HL-60/S4 treated with phorbol 12-myristate 13-acetate at 8.2 ng/mL for 4 days and 3 days (cell line): ENCODE measurements around the gene PNKD.

Experiments used
- in situ Hi-C: fragments of 300-500 bp; cut with MboI; formaldehyde crosslinking; loops from 2 replicates; pipeline ENCODE4 v1.15.0; 2022; ENCODE audit warnings: low sequenced_read_pairs

The PNKD gene

DNA sequence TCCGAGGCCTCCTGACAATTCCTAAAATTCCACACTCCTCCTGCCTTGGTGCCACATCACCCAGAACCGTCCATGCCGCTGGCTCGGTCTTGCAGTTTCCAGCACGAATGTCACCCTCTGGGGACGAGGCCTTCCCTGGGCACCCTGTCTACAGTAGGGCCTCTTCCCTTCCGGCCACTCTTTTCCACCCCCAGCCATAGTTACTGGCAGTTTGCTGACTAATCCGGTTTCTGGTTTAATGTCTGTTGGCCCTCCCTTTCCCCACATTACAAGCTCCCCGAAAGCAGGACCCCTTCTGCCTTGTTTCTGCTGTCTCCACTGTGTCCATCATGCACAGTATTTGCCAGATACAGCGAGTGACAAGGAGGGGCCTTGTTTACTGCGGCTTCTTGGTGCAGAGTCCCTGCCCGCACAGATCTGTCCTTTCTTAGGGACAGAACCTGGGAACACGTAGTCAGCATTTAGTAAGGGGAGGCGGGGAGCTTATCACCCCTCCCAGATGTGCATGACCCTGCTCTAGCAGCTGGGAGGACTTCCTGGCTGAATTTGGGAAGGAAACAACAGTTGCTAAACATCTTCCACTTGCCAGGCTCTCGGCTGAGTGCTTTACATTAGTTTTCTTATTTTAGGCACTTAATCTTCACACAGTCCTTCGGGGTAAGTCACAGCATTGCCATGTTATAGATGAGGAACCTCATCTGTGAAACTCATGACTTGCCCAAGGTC is 62.8 kb downstream of the PNKD start:
- in situ Hi-C loops: no loop called here

DNA sequence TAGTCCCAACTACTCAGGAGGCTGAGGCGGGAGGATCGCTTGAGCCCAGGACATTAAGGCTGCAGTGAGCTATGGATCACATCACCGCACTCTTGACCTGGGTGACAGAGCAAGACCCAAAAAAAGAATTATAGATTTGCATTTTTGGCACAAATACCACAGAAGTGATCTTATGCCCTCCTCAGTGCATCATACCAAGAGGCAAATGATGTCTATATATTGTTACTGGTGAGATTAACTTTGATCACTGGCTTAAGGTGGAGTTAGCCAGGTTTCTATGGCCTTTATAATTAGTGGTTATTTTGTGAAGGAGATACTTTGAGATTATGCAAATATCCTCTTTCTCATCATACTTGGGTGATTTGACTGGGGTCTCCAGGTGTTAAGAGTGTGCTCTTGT is 64.2 kb downstream of the PNKD start:
- in situ Hi-C loops: no loop called here

DNA sequence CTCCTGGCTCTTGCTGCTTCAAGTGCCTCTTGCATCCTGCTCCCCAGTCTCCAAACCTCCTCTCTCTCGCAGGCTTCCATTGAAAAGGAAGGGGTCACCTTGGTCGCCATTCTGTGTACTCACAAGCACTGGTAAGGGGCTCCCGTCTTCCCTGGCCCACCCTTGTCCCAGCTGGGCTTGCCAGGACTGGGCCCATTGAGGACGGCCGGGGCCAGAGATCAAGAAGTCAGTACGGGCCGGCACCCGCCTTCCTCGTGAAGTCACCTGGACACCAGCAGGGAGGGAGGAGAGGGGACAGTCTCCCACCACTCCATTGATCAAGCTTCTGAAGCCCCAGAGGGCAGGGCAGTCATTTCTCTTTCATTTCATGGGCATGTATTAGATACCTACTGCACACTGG is 70.3 kb downstream of the PNKD start:
- in situ Hi-C loops: no loop called here

DNA sequence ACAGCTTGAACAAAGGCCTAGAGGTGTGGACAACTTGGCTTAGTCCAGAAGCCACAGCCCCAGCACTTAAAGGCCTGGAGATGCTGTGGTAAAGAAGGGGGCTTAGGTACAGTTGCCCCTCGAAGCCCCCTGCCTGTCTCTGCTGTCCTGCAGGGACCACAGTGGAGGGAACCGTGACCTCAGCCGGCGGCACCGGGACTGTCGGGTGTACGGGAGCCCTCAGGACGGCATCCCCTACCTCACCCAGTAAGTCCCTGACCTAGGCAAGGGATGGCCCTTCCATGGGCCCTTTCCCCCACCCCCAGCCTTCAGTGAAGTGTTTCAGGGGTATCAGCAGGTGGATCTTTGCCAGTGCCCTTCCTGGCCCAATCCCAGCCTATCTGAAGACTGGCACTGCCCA is 71.1 kb downstream of the PNKD start:
- in situ Hi-C loops: no loop called here

DNA sequence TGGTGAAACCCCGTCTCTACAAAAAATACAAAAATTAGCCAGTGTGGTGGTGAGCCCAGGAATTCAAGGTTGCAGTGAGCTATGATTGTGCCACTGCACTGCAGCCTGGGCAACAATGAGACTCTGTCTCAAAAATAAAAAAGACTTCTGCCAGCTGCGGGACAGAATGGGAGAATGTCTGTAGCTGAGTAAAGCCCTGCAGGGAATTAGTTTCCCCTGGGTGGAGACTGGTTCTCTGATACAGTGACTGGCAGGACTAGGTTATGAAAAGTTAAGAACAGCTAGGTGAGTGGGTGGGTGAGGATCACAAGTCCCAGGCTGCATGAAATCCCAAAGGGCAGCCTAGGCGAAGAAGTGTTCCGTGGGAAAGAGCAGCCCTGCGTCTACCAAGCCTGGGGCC is 72.5 kb downstream of the PNKD start:
- in situ Hi-C loops: no loop called here

DNA sequence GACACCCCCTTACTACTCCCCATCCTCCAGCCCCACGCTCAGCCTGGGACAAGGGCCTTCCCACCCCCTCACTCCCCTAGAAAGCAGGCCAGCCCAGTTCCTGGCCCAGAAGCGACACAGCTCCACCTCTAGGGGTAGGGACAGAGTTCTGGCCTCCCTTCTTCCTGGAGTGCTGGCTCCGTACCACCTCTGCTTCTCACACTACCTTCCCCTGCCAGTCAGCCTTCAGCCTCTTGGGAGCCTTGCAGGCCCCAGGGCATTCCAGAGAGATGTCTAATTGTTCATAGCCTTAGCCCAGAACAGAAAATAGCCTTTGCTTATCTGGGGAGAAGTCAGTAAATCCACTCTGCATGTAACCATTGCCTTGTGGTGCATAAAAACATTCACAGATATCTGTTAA is 73.3 kb downstream of the PNKD start:
- in situ Hi-C loops: no loop called here

DNA sequence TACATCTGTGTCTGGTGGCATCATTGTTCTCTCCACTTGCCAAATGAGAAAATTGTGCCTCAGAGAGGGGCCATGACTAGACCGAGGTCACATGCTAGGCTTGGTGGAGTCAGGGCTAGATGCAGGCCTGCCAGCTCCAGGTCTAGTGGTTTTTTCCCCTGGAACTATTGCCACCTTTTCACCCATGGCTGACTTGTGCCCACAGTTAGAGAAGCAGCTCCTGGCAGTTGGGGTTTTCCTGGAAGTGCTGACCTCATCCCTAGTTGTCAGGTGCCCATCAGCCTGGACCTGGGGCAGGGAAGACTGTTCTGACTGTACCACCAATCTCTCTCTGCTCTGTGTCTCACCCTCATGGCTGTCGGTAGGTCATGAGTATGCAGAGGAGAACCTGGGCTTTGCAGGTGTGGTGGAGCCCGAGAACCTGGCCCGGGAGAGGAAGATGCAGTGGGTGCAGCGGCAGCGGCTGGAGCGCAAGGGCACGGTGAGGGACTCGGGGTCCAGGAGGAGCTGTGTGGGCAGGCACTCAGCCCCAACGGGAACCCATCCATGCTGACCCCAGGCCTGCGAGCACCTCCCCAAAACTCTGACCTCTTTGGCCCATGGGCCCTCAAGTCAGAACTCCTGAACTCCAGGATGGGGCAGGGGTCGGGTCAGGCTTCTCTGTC is 73.9 kb downstream of the PNKD start:
- in situ Hi-C loops: no loop called here

DNA sequence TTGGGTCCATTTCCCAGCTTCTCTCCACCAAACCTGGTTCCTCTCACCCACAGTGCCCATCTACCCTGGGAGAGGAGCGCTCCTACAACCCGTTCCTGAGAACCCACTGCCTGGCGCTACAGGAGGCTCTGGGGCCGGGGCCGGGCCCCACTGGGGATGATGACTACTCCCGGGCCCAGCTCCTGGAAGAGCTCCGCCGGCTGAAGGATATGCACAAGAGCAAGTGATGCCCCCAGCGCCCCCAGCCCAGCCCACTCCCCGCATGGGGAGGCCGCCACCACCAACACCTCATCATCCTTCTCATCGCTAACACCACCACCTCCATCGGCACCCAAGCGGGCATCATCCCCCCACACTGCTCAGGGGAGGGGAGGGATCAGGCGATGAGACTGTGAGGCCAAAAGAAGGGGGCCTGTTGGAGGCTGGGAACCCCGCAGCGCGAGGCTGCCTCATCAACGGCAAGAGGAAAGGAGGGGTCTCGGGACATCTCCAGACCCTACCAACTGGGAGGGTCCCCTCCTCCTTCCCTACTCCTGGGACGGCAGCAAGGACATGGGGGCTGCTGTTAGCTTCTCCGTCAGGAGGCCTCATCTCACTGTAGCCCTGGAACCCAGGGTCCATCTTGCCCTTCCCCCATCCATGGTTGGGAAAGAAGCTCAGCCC is 74.6 kb downstream of the PNKD start:
- in situ Hi-C loops: no loop called here

DNA sequence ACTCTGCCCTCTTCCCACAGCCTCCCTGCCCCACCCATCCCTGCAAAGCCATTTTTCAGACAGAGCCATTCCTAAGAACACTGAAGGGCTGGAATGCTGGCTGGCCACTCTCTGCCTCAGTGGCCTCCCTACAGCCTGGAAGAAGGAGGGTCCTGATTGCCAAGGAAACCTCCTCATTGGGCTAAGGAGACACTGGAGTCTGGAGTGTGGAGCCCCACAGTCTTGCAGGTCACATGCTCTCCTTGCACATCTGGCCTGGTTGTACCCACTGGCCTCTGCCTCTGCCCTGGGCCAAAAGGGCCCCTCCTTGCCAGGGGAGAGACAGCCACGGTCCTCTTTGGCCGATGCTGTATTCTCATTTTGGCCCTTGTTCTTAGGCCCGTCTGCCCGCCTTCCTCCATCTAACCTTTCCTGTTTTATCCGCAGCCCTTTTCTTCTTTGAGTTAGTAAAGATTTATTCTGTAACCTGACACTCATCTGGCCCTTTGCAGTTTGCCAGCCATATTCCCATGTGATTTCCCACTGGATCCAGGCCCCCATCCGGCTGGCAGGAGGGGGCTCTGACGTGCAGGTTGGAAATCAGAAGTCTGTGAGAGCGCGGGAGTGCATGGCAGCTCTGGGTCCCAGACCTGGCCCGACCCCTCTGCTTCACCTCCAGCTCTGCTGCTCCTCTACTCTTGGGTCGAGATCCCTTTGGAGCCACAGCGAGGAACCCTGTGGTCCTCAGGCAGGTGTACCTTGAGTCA is 75.3 kb downstream of the PNKD start:
- in situ Hi-C loops: no loop called here

DNA sequence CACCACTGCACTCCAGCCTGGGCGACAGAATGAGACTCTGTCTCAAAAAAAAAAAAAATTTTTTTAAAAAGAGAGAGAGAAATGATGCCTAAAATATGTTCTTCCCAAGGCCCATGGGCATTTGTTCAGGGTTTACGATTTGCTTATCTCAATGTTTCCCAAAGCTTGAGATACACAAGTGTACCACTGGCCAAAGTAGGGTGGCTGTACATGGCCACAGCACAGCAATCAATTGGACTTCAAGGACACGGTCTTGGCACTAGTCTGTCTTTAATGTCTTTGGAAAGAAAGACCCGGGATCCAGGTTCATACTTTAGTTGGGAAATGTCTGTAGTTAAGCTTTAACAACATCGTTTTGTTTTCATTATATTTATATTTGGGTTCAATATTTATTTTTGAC is 76.9 kb downstream of the PNKD start:
- in situ Hi-C loops: no loop called here

DNA sequence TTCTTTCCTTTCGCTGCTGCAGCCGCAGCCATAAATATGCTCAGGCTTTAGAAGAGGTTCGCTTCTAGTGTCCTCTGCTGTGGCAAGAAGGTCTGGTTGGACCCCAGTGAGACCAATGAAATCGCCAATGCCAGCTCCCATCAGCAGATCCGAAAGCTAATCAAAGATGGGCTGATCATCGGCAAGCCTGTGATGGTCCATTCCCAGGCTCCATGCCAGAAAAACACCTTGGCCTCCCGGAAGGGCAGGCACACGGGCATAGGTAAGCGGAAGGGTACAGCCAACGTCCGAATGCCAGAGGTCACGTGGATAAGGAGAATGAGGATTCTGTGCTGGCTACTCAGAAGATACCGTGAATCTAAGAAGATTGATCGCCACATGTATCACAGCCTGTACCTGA is 83.7 kb downstream of the PNKD start:
- in situ Hi-C loops: no loop called here

DNA sequence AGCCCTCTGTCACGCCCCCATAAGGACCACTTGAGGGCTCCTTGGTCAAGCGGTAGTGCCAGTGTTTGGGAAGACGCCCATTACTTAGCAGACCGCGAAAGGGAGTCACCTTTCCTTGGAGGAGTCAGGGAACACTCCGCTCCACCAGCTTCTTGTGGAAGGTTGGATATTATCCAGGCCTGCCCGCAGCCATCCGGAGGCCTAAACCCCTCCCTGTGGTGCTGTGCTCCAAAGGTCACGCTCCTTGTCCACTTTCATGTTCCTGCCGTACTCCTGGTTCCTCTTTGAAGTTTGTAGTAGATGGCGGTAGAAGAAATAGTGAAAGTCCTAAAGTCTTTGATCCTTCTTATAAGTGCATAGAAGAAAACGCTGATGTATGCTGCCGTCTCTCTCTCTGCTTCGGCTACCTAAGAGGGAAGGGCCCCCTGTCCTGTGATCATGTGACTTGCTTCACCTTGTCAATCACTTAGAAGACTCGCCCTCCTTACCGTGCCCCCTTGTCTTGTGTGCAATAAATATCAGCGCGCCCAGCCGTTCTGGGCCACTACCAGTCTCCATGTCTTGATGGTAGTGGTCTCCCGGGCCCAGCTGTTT is 84.6 kb downstream of the PNKD start:
- in situ Hi-C loops: no loop called here

DNA sequence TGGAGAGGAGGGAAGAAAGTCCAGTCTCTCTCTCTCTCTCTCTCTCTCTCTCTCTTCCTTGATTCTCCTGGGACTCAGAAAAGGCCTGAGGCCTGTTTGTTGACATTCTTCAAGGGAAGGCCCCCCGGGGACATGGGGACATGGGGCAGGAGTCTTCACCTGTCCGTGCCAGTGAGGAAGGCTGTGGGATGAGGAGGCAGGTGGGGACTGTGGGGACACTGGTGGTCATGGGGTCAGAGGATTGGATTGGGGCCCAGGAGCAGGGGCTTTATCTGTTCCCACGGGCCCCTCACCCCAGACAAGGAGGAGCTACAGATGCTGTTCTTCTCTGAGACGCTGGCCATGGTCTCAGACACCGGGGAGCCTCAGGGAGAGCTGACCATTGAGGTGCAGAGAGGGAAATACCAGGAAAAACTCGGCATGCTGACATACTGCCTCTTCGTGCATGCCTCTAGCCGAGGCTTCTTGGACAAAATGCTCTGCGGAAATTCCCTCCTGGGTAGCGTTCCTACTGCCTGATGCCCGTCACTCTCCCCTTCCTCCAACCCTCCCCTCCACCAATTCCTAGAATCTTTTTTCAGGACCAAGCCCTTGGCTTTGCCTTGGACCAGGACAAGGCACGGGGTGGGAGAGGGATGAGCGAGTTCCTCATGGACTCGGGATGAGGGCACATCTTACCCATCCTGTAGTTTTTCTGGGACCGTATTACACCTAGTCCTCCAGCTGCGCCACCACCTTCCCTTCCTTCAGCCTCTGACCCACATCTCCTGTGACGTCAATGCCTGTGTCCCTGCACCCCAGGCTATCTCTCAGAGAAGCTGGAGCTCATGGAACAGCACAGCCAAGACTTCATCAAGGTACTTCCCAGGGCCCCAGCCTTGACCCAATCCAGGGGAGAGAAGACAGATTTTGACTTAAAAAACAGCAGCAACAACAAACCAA is 87.2 kb downstream of the PNKD start:
- in situ Hi-C loops: no loop called here

DNA sequence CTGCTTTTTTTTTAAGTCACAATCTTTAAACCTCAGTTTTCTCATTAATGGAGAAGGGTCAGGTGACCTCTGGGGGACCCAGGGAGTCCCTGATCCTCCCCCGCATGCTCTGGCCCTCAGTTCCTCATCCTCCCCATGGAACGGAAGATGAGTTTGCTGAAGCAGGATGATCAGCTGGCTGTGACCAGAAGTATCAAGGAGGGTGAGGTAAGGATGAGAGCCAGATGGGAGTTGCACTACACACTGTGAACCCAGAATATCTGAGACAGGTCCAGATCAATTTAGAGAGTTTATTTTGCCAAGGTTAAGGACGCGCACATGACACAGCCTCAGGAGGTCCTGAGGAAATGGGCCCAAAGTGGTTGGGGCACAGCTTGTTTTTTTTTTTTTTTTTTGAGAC is 90.1 kb downstream of the PNKD start:
- in situ Hi-C loops: no loop called here

DNA sequence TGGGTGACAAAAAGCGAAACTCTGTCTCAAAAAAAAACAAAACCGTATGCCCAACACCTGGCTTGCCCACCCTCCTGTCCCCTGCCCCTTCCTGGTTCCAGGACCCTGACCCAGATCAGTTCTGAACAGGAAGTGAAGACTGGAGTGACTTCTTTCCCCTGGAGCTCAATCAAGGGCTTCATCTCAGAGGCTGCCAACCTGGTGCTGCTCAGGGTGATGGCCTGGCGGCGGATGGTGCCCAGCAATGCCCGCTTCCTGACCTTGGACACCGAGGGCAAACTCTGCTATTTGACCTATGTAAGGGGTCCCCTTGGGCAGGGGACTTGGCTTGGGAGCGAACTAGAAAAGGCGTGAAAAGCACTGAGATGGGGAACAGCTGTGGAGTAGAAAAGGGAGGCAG is 92.3 kb downstream of the PNKD start:
- in situ Hi-C loops: no loop called here

DNA sequence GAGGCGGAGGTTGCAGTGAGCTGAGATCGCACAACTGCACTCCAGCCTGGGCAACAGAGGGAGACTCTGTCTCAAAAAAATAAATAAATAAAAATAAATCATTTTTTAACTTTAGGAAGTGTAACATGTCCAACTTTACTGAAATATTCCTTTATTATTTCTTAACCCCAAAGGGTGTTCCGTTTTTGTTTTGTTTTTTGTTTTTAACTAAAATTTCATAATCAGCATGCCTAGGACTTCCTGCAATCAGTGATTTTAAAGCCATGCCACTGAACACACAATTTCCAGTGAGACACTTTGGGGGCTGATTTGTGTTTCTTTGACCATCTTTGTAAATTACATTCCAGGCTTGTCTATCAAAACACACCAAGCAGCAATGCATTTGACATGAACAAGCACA is 93.4 kb downstream of the PNKD start:
- in situ Hi-C loops: no loop called here

DNA sequence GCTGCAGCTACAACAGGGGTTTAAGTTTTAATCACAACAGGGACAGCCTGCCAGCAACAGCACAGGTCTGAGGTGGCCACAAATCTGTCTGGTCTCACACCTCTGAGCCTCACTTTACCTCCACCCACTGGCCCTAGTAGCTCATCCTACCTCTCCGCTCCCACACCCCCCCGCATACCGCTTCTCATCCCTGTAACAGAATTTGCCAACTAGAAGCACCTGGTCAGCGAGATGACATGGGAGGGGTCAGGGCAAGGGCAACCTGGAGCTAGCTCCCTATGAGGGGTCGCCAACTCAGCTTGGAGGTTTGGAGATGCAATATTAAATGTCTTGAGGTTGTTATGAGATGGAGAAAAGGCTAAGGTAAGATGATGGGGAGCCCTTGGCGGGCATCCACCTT is 93.9 kb downstream of the PNKD start:
- in situ Hi-C loops: no loop called here

DNA sequence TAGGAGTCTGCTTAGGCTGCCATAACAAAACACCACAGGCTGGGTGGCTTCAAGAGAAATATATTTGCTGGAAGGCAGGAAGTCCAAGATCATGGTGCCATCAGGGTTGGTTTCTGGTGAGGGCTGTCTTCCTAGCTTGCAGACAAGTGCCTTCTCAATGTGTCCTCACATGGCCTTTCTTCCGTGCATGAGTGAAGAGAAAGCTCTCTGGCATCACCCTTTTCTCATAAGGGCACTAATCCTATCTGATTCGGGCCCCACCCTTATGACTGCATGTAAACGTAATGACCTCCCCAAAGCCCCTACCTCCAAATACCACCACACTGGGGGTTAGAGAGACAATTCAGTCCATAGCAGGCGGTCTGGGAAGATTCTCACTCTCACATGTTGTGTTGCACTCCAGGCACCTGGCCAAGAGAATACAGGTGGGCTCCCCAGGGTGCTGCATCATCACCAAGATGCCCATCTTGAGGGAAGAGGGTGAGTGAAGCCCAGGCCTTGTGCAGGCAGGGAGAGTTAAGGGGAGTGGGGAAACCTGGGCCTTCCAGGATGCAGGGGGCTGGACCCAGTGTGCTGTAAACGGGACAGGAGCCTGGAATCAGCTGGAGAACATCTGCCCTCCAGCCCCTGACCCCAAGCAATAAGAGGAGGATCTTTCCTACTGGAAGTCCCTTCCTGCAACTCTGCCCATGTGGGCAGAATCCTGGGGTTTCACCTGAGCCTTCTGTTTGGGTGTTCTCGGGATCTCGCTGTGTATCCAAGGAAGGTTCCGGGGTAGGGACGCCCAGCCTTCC is 96.5 kb downstream of the PNKD start:
- in situ Hi-C loops: no loop called here

DNA sequence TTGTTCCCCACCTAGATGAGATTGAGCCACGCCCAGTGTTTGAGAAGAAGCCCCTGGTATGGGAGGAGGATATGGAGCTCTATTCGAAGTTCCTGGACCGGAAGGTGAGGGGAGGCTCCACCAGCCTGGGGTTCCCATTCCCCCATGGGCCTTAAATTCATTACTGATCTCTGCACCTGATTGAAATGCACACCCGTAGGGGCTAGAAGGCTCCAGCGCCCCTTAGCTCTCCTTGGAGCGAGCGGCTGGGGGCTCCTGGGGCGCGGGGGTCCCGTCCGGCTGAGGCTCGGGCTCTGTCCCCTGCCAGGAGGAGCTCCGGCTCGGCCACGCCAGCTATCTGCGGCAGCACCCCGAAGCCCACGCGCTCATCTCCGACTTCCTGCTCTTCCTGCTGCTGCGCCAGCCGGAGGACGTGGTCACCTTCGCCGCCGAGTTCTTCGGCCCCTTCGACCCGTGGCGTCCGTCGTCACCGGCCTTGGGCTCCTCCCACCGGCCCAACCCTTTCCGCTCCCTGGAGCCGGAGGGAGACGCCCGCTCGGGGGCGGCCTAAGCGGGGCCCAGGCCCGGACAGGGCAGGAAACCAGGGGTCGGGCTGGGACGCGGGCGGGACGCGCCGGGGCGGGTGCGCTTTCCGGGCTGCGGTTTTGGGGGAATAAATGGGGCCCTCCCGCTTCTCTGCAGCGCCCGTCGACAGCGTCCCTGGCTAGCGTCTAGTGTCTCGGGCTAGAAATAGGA is 97.3 kb downstream of the PNKD start:
- in situ Hi-C loops: no loop called here
